Right atrium auricular region (tissue), 2 donors: ENCODE results near the gene RPP14. TPM values are rescaled to one million over a fixed set of nuclear protein-coding genes. Genes with fewer than 3 reads are reported as not detected.

Experiments
- DNase-seq: peaks from one replicate; pipeline ENCODE4 v3.0.0-alpha.2; 2019; ENCODE audit warnings: low spot score
- H3K27ac ChIP-seq, 2 donors: fragments of 200-600 bp; sonication (generic); 1 replicate in 1 of 2; 2 replicates in 1 of 2; pipeline ENCODE4 v1.5.1; 2016 to 2019
- H3K27me3 ChIP-seq, 2 donors: fragments of 200-600 bp; sonication (generic); one replicate each; pipeline versions ENCODE4 v1.5.1 to v1.6.0; 2017 to 2019
- H3K36me3 ChIP-seq: fragments of 200-600 bp; sonication (generic); one replicate; pipeline ENCODE4 v1.5.1; 2016
- H3K4me1 ChIP-seq, 2 donors: fragments of 200-600 bp; sonication (generic); one replicate each; pipeline versions ENCODE4 v1.5.1 to v1.6.0; 2017 to 2019
- H3K4me3 ChIP-seq, 2 donors: fragments of 200-600 bp; sonication (generic); 1 replicate in 1 of 2; 2 replicates in 1 of 2; pipeline ENCODE4 v1.5.1; 2017 to 2019; ENCODE audit warnings: mild to moderate bottlenecking in 1 of 2, moderate library complexity in 1 of 2
- H3K9me3 ChIP-seq, 2 donors: fragments of 200-600 bp; sonication (generic); one replicate each; pipeline ENCODE4 v1.5.1; 2019
- total RNA-seq, 2 donors: library from RNA; depleted of rRNA; stranded (reverse); fragments of >200 nt; gene quantifications; one replicate each; pipeline ENCODE4 v1.1.0, GENCODE V29; 2016
- TF ChIP-seq, protein P1 (sequence below), 2 donors: fragments of 200-600 bp; sonication (generic); IDR thresholded peaks; one replicate each; pipeline ENCODE4 v1.5.1; 2019; ENCODE audit warnings: antibody characterized with exemption in 2 of 2

Gene RPP14
- total RNA-seq, 2 donors from 2014 or later = 10.0 to 10.9 TPM

DNA sequence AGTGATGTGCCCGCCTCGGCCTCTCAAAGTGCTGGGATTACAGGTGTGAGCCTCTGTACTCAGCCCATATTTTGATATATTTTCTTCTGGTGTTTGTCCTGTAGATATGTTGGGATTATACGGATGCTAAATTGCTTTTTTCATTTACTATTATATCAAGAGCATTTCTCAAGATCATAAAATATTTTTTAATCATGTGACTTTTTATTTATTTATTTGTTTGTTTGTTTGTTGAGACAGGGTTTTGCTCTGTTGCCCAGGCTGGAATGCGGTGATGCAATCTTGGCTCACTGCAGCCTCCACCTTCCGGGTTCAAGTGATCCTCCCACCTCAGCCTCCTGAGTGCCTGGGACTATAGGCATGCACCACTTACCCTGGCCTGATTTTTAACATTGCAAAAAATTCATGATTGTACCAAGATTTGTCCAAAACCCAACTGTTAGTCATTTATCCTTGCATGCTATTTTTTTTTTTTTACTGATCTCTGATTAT, 23.9 kb downstream of the RPP14 start:
- DNase-seq = no peak
- H3K27ac ChIP-seq = no peak overlapping the region
- peaks cover 0 to 31% of the 10 kb centered on the region in 2 donors for H3K4me1 ChIP-seq
- no peak overlapping the region for H3K4me3 ChIP-seq
- no peaks in the 10 kb centered on the region for H3K27me3 ChIP-seq
- no peaks in the 10 kb centered on the region for H3K9me3 ChIP-seq
- TF ChIP-seq, protein P1, sequence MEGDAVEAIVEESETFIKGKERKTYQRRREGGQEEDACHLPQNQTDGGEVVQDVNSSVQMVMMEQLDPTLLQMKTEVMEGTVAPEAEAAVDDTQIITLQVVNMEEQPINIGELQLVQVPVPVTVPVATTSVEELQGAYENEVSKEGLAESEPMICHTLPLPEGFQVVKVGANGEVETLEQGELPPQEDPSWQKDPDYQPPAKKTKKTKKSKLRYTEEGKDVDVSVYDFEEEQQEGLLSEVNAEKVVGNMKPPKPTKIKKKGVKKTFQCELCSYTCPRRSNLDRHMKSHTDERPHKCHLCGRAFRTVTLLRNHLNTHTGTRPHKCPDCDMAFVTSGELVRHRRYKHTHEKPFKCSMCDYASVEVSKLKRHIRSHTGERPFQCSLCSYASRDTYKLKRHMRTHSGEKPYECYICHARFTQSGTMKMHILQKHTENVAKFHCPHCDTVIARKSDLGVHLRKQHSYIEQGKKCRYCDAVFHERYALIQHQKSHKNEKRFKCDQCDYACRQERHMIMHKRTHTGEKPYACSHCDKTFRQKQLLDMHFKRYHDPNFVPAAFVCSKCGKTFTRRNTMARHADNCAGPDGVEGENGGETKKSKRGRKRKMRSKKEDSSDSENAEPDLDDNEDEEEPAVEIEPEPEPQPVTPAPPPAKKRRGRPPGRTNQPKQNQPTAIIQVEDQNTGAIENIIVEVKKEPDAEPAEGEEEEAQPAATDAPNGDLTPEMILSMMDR (IDR thresholded peaks at IDR 0.05) = no peak
- H3K36me3 ChIP-seq = no peaks in the 10 kb centered on the region

DNA sequence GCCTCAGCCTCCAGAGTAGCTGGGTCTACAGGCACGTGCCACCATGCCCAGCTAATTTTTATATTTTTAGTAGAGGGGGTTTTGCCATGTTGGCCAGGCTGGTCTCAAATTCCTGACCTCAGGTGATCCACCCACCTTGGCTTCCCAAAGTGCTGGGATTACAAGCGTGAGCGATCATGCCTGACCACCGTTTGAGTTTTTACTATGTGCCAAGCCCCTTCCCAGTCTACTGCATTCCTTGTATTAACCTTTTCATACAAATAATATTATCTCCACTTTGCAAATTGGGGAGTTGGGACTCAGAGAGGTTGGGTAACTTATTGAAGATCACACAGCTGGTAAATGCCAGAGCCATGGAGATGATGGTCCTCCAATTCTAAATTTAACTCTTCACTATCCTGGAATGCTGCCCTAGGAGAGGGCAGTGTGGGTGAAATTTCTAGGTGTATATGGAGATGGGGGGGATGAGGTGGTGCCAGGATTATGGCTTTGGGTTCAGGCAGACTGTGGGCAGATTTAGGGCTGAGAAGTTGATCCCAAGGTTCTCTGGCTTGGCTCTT, 25.6 kb downstream of the RPP14 start:
- no peaks in the 10 kb centered on the region for H3K27me3 ChIP-seq
- H3K36me3 ChIP-seq = no peaks in the 10 kb centered on the region
- no peak overlapping the region for H3K27ac ChIP-seq
- peaks cover 0 to 22% of the 10 kb centered on the region in 2 donors for H3K4me1 ChIP-seq
- no peak for DNase-seq
- TF ChIP-seq, protein P1 (IDR thresholded peaks at IDR 0.05) = no peak
- no peak overlapping the region for H3K4me3 ChIP-seq
- no peaks in the 10 kb centered on the region for H3K9me3 ChIP-seq

DNA sequence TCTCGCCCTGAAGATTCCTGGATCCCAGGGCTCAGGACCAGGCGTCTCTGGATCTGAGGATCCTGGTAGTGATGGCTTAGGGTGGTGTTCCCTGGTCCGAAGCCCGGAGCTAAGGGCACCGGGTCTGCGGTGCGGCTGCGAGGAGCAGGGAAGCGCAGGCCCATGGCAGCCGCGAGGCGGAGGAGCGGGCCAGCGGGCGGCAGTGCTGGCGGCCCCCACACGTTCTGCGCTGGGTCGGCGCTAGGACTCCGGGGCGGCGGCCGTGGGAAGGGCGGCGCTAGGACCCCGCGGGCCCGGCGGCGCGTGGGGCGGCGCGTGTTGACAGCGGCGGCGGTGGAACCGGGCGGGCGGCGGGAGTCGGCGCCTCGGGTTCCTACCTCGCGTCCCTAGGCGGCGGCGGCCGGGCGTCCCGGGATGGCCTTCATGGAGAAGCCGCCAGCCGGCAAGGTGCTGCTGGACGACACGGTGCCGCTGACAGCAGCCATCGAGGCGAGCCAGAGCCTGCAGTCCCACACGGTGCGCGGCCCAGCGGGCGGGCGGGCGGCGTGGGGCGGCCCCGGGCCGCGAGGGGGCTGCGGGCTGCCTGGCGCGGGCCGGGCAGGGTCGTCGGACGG, 26.6 kb downstream of the RPP14 start, which contains the start of gene PXK:
Gene PXK, plus strand, starts transcription at position 318 of the 614 bp plus-strand sequence. Its CDS starts 97 bp downstream, at position 415.
- peak; percentile 69 for DNase-seq
- Histone ChIP-seq H3K4me3 (peak within 1 kb of the TSS; percentile 87 to 97), H3K4me1 (peaks cover 0 to 22% of the 10 kb centered on the region in 2 donors), H3K9me3 (no peaks in the 10 kb centered on the region), H3K27me3 (no peaks in the 10 kb centered on the region), H3K36me3 (no peaks in the 10 kb centered on the region), H3K27ac (peak within 1 kb of the TSS; percentile 81 to 84)
- TF ChIP-seq, protein P1 (IDR thresholded peaks at IDR 0.05) = peak in 1 of 2 donors; percentile 26

DNA sequence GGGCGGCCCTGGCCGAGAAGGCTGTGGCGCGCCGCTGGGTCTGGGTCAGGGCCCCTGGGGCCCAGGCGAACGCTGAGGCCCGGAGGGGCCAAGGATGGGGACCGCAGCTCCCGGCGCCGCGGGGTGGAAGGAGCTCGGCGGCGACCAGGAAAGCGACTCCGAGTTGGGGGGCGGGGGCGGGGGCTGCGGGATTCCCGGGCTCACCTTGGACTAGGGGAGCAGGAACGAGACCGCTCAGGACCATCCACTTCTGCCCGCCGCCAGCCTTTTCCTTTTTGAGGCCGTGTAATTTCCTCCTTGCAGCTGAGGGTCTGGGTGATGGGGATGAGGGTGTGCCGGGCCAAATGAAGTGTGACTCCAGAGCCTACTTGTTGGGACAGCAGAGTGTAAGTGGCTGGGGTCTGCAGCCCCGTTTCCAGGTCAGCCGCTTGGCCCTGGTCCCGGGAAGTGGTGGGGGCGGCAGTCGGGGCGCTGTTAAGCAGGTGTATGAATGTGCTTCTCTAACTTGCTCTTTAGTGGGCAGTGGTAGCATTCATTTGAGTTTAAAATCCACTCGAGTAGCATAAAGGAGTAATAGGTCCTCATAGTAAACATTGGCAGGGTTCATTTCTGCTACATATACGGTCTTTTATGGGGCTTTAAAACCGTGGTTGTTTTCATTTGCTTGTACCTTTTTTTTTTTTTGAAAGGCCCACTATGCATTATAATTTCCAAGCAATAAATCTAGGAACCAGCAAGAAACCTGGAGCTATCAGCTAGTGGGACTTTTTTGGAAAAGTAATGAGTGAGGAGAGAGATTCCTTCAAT, 27.4 kb downstream of the RPP14 start:
- no peaks in the 10 kb centered on the region for H3K27me3 ChIP-seq

DNA sequence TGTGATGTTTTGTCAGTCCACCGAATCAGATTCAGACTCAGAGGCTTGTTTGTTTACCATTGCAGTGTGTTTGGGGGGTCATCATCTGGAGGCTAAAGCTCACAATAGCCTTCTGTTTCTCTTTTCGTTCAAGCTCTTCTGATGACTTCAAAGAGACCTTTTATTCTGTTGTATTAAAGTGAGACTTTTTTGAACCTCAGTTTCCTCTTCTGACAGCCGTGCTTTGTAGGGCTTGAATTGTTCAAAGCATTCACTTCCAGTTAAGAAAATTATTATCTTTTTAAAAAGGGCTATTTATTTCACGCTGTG, 27.9 kb downstream of the RPP14 start:
- no peaks in the 10 kb centered on the region for H3K9me3 ChIP-seq
- TF ChIP-seq, protein P1 (IDR thresholded peaks at IDR 0.05) = no peak
- no peak for DNase-seq
- peak overlapping the region; percentile 81 to 84 for H3K27ac ChIP-seq
- H3K27me3 ChIP-seq = no peaks in the 10 kb centered on the region
- peaks cover 0 to 22% of the 10 kb centered on the region in 2 donors for H3K4me1 ChIP-seq
- peak overlapping the region; percentile 87 to 97 for H3K4me3 ChIP-seq
- H3K36me3 ChIP-seq = peaks cover 4% of the 10 kb centered on the region

More for the DNA sequence above, 27.4 kb downstream of the RPP14 start:
- Histone ChIP-seq H3K4me3 (peak overlapping the region; percentile 87 to 97), H3K36me3 (no peaks in the 10 kb centered on the region), H3K4me1 (peaks cover 0 to 22% of the 10 kb centered on the region in 2 donors), H3K9me3 (no peaks in the 10 kb centered on the region), H3K27ac (peak overlapping the region; percentile 81 to 84)
- no peak for DNase-seq
- TF ChIP-seq, protein P1 (IDR thresholded peaks at IDR 0.05) = peak in 1 of 2 donors; percentile 45
